Endodermal cell (in vitro differentiated cells): Measurements from ENCODE around the gene THAP5. TPM values are rescaled to one million over a fixed set of nuclear protein-coding genes. Genes with fewer than 3 reads are reported as not detected.

Experiments used
- DNase-seq: peaks from one replicate; pipeline ENCODE4 v3.0.0-alpha.2; 2017
- H3K27ac ChIP-seq: 2 replicates; pipeline ENCODE4 v1.5.1; 2013; ENCODE audit warnings: mild to moderate bottlenecking, low read depth, low read length, moderate library complexity
- H3K27me3 ChIP-seq: 2 replicates; pipeline ENCODE4 v1.6.1; 2013; ENCODE audit warnings: mild to moderate bottlenecking, low read length, moderate library complexity; ENCODE audit not compliant: insufficient read depth, control insufficient read depth, poor library complexity, severe bottlenecking
- H3K36me3 ChIP-seq: 2 replicates; pipeline ENCODE4 v1.7.0; 2013; ENCODE audit warnings: mild to moderate bottlenecking, low read length, moderate library complexity; ENCODE audit not compliant: control insufficient read depth, insufficient read depth
- H3K4me1 ChIP-seq: one replicate; pipeline ENCODE4 v1.7.0; 2013; ENCODE audit warnings: low read length; ENCODE audit not compliant: control insufficient read depth, insufficient read depth
- H3K4me3 ChIP-seq: 2 replicates; pipeline ENCODE4 v1.5.1; 2013; ENCODE audit warnings: mild to moderate bottlenecking, low read length, moderate library complexity
- H3K9ac ChIP-seq: 2 replicates; pipeline ENCODE4 v1.6.1; 2013; ENCODE audit warnings: mild to moderate bottlenecking, low read length, moderate library complexity; ENCODE audit not compliant: poor library complexity, severe bottlenecking; ENCODE audit errors: extremely low read depth
- H3K9me3 ChIP-seq: 2 replicates; pipeline ENCODE4 v1.6.1; 2013; ENCODE audit warnings: mild to moderate bottlenecking, low read length, moderate library complexity; ENCODE audit not compliant: control insufficient read depth
- H3K27ac Mint-ChIP-seq: 2 replicates; pipeline ENCODE4 v1.8.0; 2020; ENCODE audit warnings: mixed read lengths
- H3K27me3 Mint-ChIP-seq: 2 replicates; pipeline ENCODE4 v1.8.0; 2021; ENCODE audit warnings: mild to moderate bottlenecking, mixed read lengths; ENCODE audit not compliant: insufficient read depth
- H3K36me3 Mint-ChIP-seq: 2 replicates; pipeline ENCODE4 v1.8.0; 2020; ENCODE audit warnings: low read depth, mixed read lengths
- H3K4me1 Mint-ChIP-seq: 2 replicates; pipeline ENCODE4 v1.8.0; 2020; ENCODE audit warnings: mixed read lengths
- H3K4me3 Mint-ChIP-seq: 2 replicates; pipeline ENCODE4 v1.8.0; 2020; ENCODE audit warnings: mild to moderate bottlenecking, moderate library complexity, mixed read lengths
- H3K9me3 Mint-ChIP-seq: 2 replicates; pipeline ENCODE4 v1.8.0; 2020; ENCODE audit warnings: mild to moderate bottlenecking, mixed read lengths
- CTCF ChIP-seq: fragments of 200-600 bp; sonication (generic); conservative IDR thresholded peaks from 2 replicates; pipeline ENCODE4 v1.5.0; 2021; ENCODE audit warnings: antibody characterized with exemption, mild to moderate bottlenecking
- WGBS, 2 experiments: methylation state at CpG; one replicate each; pipeline versions ENCODE4 v1.1.5 to v1.1.7; 2013; ENCODE audit warnings: missing lambda C conversion rate in 2 of 2, mixed read lengths in 1 of 2; ENCODE audit not compliant: insufficient coverage in 1 of 2, insufficient read length in 1 of 2; 5-methylcytosine and 5-hydroxymethylcytosine counted together
- total RNA-seq, 2 donors: library from RNA; stranded (reverse); fragmentation: NEBNext Ultra II Directional in 1 of 2; extraction: Animal tissue kit (Norgen Biotek cat#: 25700) in 1 of 2; gene quantifications; 2 replicates in 1 of 2; 3 replicates in 1 of 2; pipeline ENCODE4 v1.2.1, GENCODE V29; 2021

Gene THAP5
- total RNA-seq, 2 donors from 2014 or later, result 21.5 to 23.8 TPM

- H3K4me3 Mint-ChIP-seq, result no peak overlapping the region
- H3K4me1 Mint-ChIP-seq, result peaks cover 5% of the 10 kb centered on the region
- Histone ChIP-seq H3K4me1 (no peaks in the 10 kb centered on the region), H3K9ac (no peak overlapping the region), H3K36me3 (no peaks in the 10 kb centered on the region), H3K27ac (no peak overlapping the region), H3K4me3 (no peak overlapping the region), H3K27me3 (no peaks in the 10 kb centered on the region), H3K9me3 (no peaks in the 10 kb centered on the region)
- TF ChIP-seq CTCF, result no peak
- no peaks in the 10 kb centered on the region for H3K36me3 Mint-ChIP-seq
- 86 to 95% methylated on average over 2 of the region's 2 CpGs for WGBS, 2 experiments
- H3K27ac Mint-ChIP-seq, result no peak overlapping the region
- H3K9me3 Mint-ChIP-seq, result no peaks in the 10 kb centered on the region
- no peak for DNase-seq
- H3K27me3 Mint-ChIP-seq, result no peaks in the 10 kb centered on the region
These were observed 32.3 kb downstream of the THAP5 start for GRCh38 chr7:108537229-108537628.

GRCh38 chr7:108535744-108536143, 33.8 kb downstream of the THAP5 start:
- no peaks in the 10 kb centered on the region for H3K9me3 Mint-ChIP-seq
- H3K36me3 Mint-ChIP-seq, result no peaks in the 10 kb centered on the region
- H3K27me3 Mint-ChIP-seq, result no peaks in the 10 kb centered on the region
- WGBS, 2 experiments, result 100% methylated on average over 1 of the region's 1 CpG; no CpG with 5 or more reads in 1 of the 2 experiments
- H3K27ac Mint-ChIP-seq, result no peak overlapping the region
- no peak for DNase-seq
- Histone ChIP-seq H3K27ac (no peak overlapping the region), H3K27me3 (no peaks in the 10 kb centered on the region), H3K36me3 (no peaks in the 10 kb centered on the region), H3K4me3 (no peak overlapping the region), H3K9me3 (no peaks in the 10 kb centered on the region), H3K4me1 (no peaks in the 10 kb centered on the region), H3K9ac (no peak overlapping the region)
- H3K4me1 Mint-ChIP-seq, result no peaks in the 10 kb centered on the region
- H3K4me3 Mint-ChIP-seq, result no peak overlapping the region
- no peak for TF ChIP-seq CTCF

GRCh38 chr7:108535257-108535656, 34.2 kb downstream of the THAP5 start:
- no peaks in the 10 kb centered on the region for H3K27me3 ChIP-seq
- no peak overlapping the region for H3K27ac Mint-ChIP-seq
- no peak overlapping the region for H3K4me3 ChIP-seq
- no peaks in the 10 kb centered on the region for H3K9me3 ChIP-seq
- TF ChIP-seq CTCF, result no peak
- H3K4me1 ChIP-seq, result no peaks in the 10 kb centered on the region
- no peak overlapping the region for H3K27ac ChIP-seq
- H3K27me3 Mint-ChIP-seq, result no peaks in the 10 kb centered on the region
- H3K4me3 Mint-ChIP-seq, result no peak overlapping the region
- H3K9ac ChIP-seq, result no peak overlapping the region
- H3K4me1 Mint-ChIP-seq, result no peaks in the 10 kb centered on the region
- no peaks in the 10 kb centered on the region for H3K9me3 Mint-ChIP-seq
- no peak for DNase-seq
- H3K36me3 ChIP-seq, result no peaks in the 10 kb centered on the region
- no peaks in the 10 kb centered on the region for H3K36me3 Mint-ChIP-seq
- WGBS, 2 experiments, result 67 to 82% methylated on average over 3 to 5 of the region's 5 CpGs
